Mesenchymal stem cell (in vitro differentiated cells and primary cell): ENCODE measurements around the gene CLDN7.

ENCODE experiments used
- DNase-seq: peaks from one replicate; pipeline ENCODE4 v3.0.0-alpha.2; 2013
- H2AFZ ChIP-seq: one replicate; pipeline ENCODE4 v1.6.1; 2013; ENCODE audit warnings: low read depth, mild to moderate bottlenecking, control low read depth, inconsistent platforms, low read length, moderate library complexity
- H2AK5ac ChIP-seq: 2 replicates; pipeline ENCODE4 v1.6.1; 2013; ENCODE audit warnings: low read length, moderate library complexity, mild to moderate bottlenecking, inconsistent platforms; ENCODE audit not compliant: severe bottlenecking
- H2BK120ac ChIP-seq: one replicate; pipeline ENCODE4 v1.6.1; 2013; ENCODE audit warnings: low read depth, mild to moderate bottlenecking, inconsistent platforms, low read length, moderate library complexity
- H2BK12ac ChIP-seq, 2 experiments: one replicate each; pipeline ENCODE4 v1.6.1; 2013; ENCODE audit warnings: inconsistent platforms in 2 of 2, low read length in 2 of 2, mild to moderate bottlenecking in 2 of 2, moderate library complexity in 2 of 2, control low read depth in 1 of 2
- H2BK15ac ChIP-seq: one replicate; pipeline ENCODE4 v1.6.1; 2013; ENCODE audit warnings: mild to moderate bottlenecking, low read depth, inconsistent platforms; ENCODE audit not compliant: poor library complexity, severe bottlenecking
- H2BK5ac ChIP-seq: 2 replicates; pipeline ENCODE4 v1.6.1; 2013; ENCODE audit warnings: low read depth, mild to moderate bottlenecking, low read length, control low read depth, inconsistent platforms; ENCODE audit not compliant: poor library complexity, severe bottlenecking
- H3K14ac ChIP-seq, 2 experiments: one replicate each; pipeline ENCODE4 v1.6.1; 2013; ENCODE audit warnings: inconsistent platforms in 2 of 2, low read length in 2 of 2, control low read depth in 1 of 2, mild to moderate bottlenecking in 1 of 2, moderate library complexity in 1 of 2
- H3K18ac ChIP-seq, 2 experiments: one replicate each; pipeline ENCODE4 v1.6.1; 2013; ENCODE audit warnings: inconsistent platforms in 2 of 2, low read length in 2 of 2, control low read depth in 1 of 2, low read depth in 1 of 2, mild to moderate bottlenecking in 1 of 2
- H3K23ac ChIP-seq, 2 experiments: one replicate each; pipeline ENCODE4 v1.6.1; 2013; ENCODE audit warnings: inconsistent platforms in 2 of 2, low read length in 2 of 2, mild to moderate bottlenecking in 2 of 2, moderate library complexity in 2 of 2, control low read depth in 1 of 2
- H3K27ac ChIP-seq: 2 replicates; pipeline ENCODE4 v1.5.1; 2013; ENCODE audit warnings: mild to moderate bottlenecking, moderate library complexity, low read length, control low read depth, inconsistent platforms; ENCODE audit not compliant: poor library complexity, severe bottlenecking
- H3K27me3 ChIP-seq, 2 experiments: 2 replicates each; pipeline versions ENCODE4 v1.6.1 to v1.7.0; 2013; ENCODE audit warnings: low read length in 2 of 2, mild to moderate bottlenecking in 2 of 2, moderate library complexity in 2 of 2, control low read depth in 1 of 2, inconsistent platforms in 1 of 2; ENCODE audit not compliant: control insufficient read depth in 1 of 2, insufficient read depth in 1 of 2
- H3K36me3 ChIP-seq, 2 experiments: 2 replicates each; pipeline versions ENCODE4 v1.6.1 to v1.7.0; 2013; ENCODE audit warnings: low read length in 2 of 2, control low read depth in 1 of 2, inconsistent platforms in 1 of 2, low read depth in 1 of 2, mild to moderate bottlenecking in 1 of 2; ENCODE audit not compliant: insufficient read depth in 2 of 2, control insufficient read depth in 1 of 2
- H3K4ac ChIP-seq, 2 experiments: one replicate each; pipeline ENCODE4 v1.6.1; 2013; ENCODE audit warnings: inconsistent platforms in 2 of 2, low read length in 2 of 2, mild to moderate bottlenecking in 2 of 2, moderate library complexity in 2 of 2, control low read depth in 1 of 2, low read depth in 1 of 2
- H3K4me1 ChIP-seq: 2 replicates; pipeline ENCODE4 v1.6.1; 2013; ENCODE audit warnings: low read depth, low read length, control low read depth; ENCODE audit not compliant: control insufficient read depth, insufficient read depth
- H3K4me2 ChIP-seq: 2 replicates; pipeline ENCODE4 v1.6.1; 2013; ENCODE audit warnings: low read length, mild to moderate bottlenecking, inconsistent platforms; ENCODE audit not compliant: poor library complexity, severe bottlenecking
- H3K4me3 ChIP-seq, 2 experiments: 2 replicates each; pipeline versions ENCODE4 v1.5.1 to v1.7.0; 2013; ENCODE audit warnings: low read length in 2 of 2, mild to moderate bottlenecking in 2 of 2, control low read depth in 1 of 2, low read depth in 1 of 2; ENCODE audit not compliant: insufficient read depth in 1 of 2
- H3K79me1 ChIP-seq: replicated peaks from 2 replicates; pipeline ENCODE4 v1.6.1; 2013; ENCODE audit warnings: mild to moderate bottlenecking, control low read depth, low read length, inconsistent platforms; ENCODE audit not compliant: poor library complexity, severe bottlenecking
- H3K9ac ChIP-seq: 2 replicates; pipeline ENCODE4 v1.7.0; 2013; ENCODE audit warnings: mild to moderate bottlenecking, low read length, moderate library complexity
- H3K9me3 ChIP-seq: 2 replicates; pipeline ENCODE4 v1.7.0; 2013; ENCODE audit warnings: mild to moderate bottlenecking, low read length; ENCODE audit not compliant: control insufficient read depth
- H4K8ac ChIP-seq: one replicate; pipeline ENCODE4 v1.6.1; 2013; ENCODE audit warnings: inconsistent platforms, mild to moderate bottlenecking, low read length, moderate library complexity
- H4K91ac ChIP-seq: one replicate; pipeline ENCODE4 v1.6.1; 2013; ENCODE audit warnings: mild to moderate bottlenecking, low read length, inconsistent platforms
- WGBS: methylation state at CpG from one replicate; pipeline ENCODE4 v1.1.7; 2013; ENCODE audit warnings: mixed read lengths; 5-methylcytosine and 5-hydroxymethylcytosine counted together

The CLDN7 gene

GRCh38 chr17:7308625-7309433, 46.6 kb upstream of the CLDN7 start:
- Histone ChIP-seq H2BK120ac (peak overlapping the region; percentile 66), H3K9ac (peak overlapping the region; percentile 98), H3K14ac (peak overlapping the region; percentile 36 to 63), H3K4me3 (peak overlapping the region; percentile 86 to 99), H4K8ac (peak overlapping the region; percentile 65), H2BK12ac (peak overlapping the region in 1 of 2 experiments; percentile 15), H3K4me1 (peaks cover 15% of the 10 kb centered on the region), H3K9me3 (no peaks in the 10 kb centered on the region), H3K36me3 (peaks cover 38 to 43% of the 10 kb centered on the region in 2 experiments), H2AK5ac (peak overlapping the region; percentile 7), H3K4me2 (peak overlapping the region; percentile 97), H4K91ac (peak overlapping the region; percentile 40), H2AFZ (no peak overlapping the region), H3K4ac (peak overlapping the region; percentile 42 to 93), H3K23ac (no peak overlapping the region), H3K27me3 (no peaks in the 10 kb centered on the region), H2BK15ac (no peak overlapping the region), H2BK5ac (no peak overlapping the region), H3K27ac (peak overlapping the region; percentile 96), H3K18ac (peak overlapping the region; percentile 98 to 100), H3K79me1 (peaks cover 4% of the 10 kb centered on the region)
- WGBS, result 0% methylated on average over 11 of the region's 14 CpGs
- DNase-seq, result peak; percentile 94

- Histone ChIP-seq H3K36me3 (peaks cover 30 to 34% of the 10 kb centered on the region in 2 experiments), H2BK120ac (peak overlapping the region; percentile 85), H3K4me2 (peak overlapping the region; percentile 97), H4K91ac (peak overlapping the region; percentile 99), H3K4me3 (peak overlapping the region; percentile 86 to 99), H3K9ac (peak overlapping the region; percentile 98), H2AK5ac (peak overlapping the region; percentile 72), H3K4ac (peak overlapping the region; percentile 91 to 93), H3K79me1 (peaks cover 1% of the 10 kb centered on the region), H3K27me3 (no peaks in the 10 kb centered on the region), H2BK15ac (peak overlapping the region; percentile 99), H3K4me1 (peaks cover 8% of the 10 kb centered on the region), H3K18ac (peak overlapping the region; percentile 98 to 100), H3K9me3 (no peaks in the 10 kb centered on the region), H4K8ac (peak overlapping the region; percentile 95), H2AFZ (no peak overlapping the region), H3K23ac (peak overlapping the region in 1 of 2 experiments; percentile 98), H2BK5ac (peak overlapping the region; percentile 87), H2BK12ac (peak overlapping the region in 1 of 2 experiments; percentile 42), H3K27ac (peak overlapping the region; percentile 96), H3K14ac (peak overlapping the region; percentile 92 to 100)
- WGBS, result 1% methylated on average over 40 of the region's 104 CpGs
- DNase-seq, result peak; percentile 29
Measured at GRCh38 chr17:7307686-7308624, 45.7 kb upstream of the CLDN7 start.

- Histone ChIP-seq H3K9me3 (no peaks in the 10 kb centered on the region), H3K4me2 (peak within 1 kb of the TSS; percentile 97), H3K4me3 (peak within 1 kb of the TSS; percentile 86 to 99), H3K27me3 (no peaks in the 10 kb centered on the region), H3K4ac (peak within 1 kb of the TSS; percentile 91 to 93), H3K9ac (peak within 1 kb of the TSS; percentile 98), H3K27ac (peak within 1 kb of the TSS; percentile 98), H3K14ac (peak within 1 kb of the TSS; percentile 92 to 100), H4K8ac (peak within 1 kb of the TSS; percentile 95), H3K36me3 (peaks cover 21 to 26% of the 10 kb centered on the region in 2 experiments), H2AK5ac (peak within 1 kb of the TSS; percentile 72), H2BK5ac (peak within 1 kb of the TSS; percentile 87), H2BK120ac (peak within 1 kb of the TSS; percentile 85), H3K4me1 (peaks cover 7% of the 10 kb centered on the region), H4K91ac (peak within 1 kb of the TSS; percentile 99), H2BK15ac (peak within 1 kb of the TSS; percentile 99), H3K18ac (peak within 1 kb of the TSS; percentile 98 to 100), H3K79me1 (no peaks in the 10 kb centered on the region), H3K23ac (peak within 1 kb of the TSS in 1 of 2 experiments; percentile 98), H2BK12ac (peak within 1 kb of the TSS in 1 of 2 experiments; percentile 42), H2AFZ (peak within 1 kb of the TSS; percentile 31)
- under 1% methylated on average over 54 of the region's 64 CpGs for whole genome bisulfite sequencing
- DNase-seq, result peak; percentile 100
Measured at GRCh38 chr17:7306911-7307685, 44.8 kb upstream of the CLDN7 start, which contains the start of gene EIF5A. Gene EIF5A (plus strand): TSS chr17:7307628. CDS start chr17:7309636, 2,008 bp downstream.
